K562 (cell line): Measurements from ENCODE around the gene TMC5.
A peak's percentile ranks its signal among the peaks of the same experiment; 100 is the strongest.

ENCODE experiments used
- CTCF ChIP-seq, 3 experiments: IDR thresholded peaks in 2 of 3; conservative IDR thresholded peaks in 1 of 3; 2 replicates each; pipeline ENCODE4 v1.5.1; 2011 to 2012; ENCODE audit warnings: low read length in 3 of 3, mild to moderate bottlenecking in 3 of 3, control low read depth in 2 of 3, improper control_type of control experiment in 1 of 3, inconsistent platforms in 1 of 3, low read depth in 1 of 3, mixed read lengths in 1 of 3, moderate library complexity in 1 of 3; ENCODE audit not compliant: insufficient read depth in 2 of 3
- EGR1 ChIP-seq: fragments of 450-650 bp; conservative IDR thresholded peaks from 2 replicates; pipeline ENCODE4 v1.6.1; 2017; ENCODE audit warnings: mild to moderate bottlenecking
- HMG20B ChIP-seq: fragments of 250-450 bp; sonication (Bioruptor Pico); IDR thresholded peaks from 2 replicates; pipeline ENCODE4 v1.5.0; 2021; ENCODE audit warnings: mild to moderate bottlenecking
- HNRNPK ChIP-seq: fragments of 200-400 bp; formaldehyde crosslinking; IDR thresholded peaks from one replicate; pipeline ENCODE4 v1.6.1; 2018; ENCODE audit warnings: mild to moderate bottlenecking, low read depth, low read length; ENCODE audit not compliant: poor library complexity, severe bottlenecking
- PHTF2 ChIP-seq: fragments of 250-450 bp; sonication (Bioruptor Pico); IDR thresholded peaks from 2 replicates; pipeline ENCODE4 v1.5.0; 2021; ENCODE audit warnings: mild to moderate bottlenecking
- SAFB2 ChIP-seq: fragments of 200-400 bp; formaldehyde crosslinking; IDR thresholded peaks from 2 replicates; pipeline ENCODE4 v1.6.1; 2018; ENCODE audit warnings: borderline replicate concordance, low read length, low read depth, moderate library complexity; ENCODE audit not compliant: severe bottlenecking
- SAP30 ChIP-seq: fragments of 200-600 bp; sonication (generic); IDR thresholded peaks from 2 replicates; pipeline ENCODE4 v1.6.1; 2012; ENCODE audit warnings: borderline replicate concordance, low read depth, mild to moderate bottlenecking, moderate library complexity, low read length, control low read depth, inconsistent platforms; ENCODE audit not compliant: insufficient read depth, poor library complexity, severe bottlenecking
- YY1 ChIP-seq, 3 experiments: IDR thresholded peaks; 2 replicates each; pipeline ENCODE4 v1.6.1; 2011; ENCODE audit warnings: low read length in 2 of 3, mild to moderate bottlenecking in 2 of 3, moderate library complexity in 2 of 3, borderline replicate concordance in 1 of 3, control low read depth in 1 of 3, low read depth in 1 of 3; ENCODE audit not compliant: insufficient read depth in 3 of 3, insufficient replicate concordance in 2 of 3, control insufficient read depth in 1 of 3, insufficient read length in 1 of 3; ENCODE audit errors: extremely low read depth in 1 of 3
- ZNF644 ChIP-seq: fragments of 200-800 bp; sonication (Bioruptor generic); IDR thresholded peaks from 2 replicates; pipeline ENCODE4 v1.6.1; 2016; ENCODE audit warnings: low read depth, missing genetic modification characterization, missing compliant biosample characterization
- TF ChIP-seq, protein P1 (sequence below): sonication (generic); formaldehyde crosslinking; IDR thresholded peaks from 2 replicates; pipeline ENCODE4 v1.8.1; 2022; ENCODE audit warnings: missing genetic modification reagents

DNA sequence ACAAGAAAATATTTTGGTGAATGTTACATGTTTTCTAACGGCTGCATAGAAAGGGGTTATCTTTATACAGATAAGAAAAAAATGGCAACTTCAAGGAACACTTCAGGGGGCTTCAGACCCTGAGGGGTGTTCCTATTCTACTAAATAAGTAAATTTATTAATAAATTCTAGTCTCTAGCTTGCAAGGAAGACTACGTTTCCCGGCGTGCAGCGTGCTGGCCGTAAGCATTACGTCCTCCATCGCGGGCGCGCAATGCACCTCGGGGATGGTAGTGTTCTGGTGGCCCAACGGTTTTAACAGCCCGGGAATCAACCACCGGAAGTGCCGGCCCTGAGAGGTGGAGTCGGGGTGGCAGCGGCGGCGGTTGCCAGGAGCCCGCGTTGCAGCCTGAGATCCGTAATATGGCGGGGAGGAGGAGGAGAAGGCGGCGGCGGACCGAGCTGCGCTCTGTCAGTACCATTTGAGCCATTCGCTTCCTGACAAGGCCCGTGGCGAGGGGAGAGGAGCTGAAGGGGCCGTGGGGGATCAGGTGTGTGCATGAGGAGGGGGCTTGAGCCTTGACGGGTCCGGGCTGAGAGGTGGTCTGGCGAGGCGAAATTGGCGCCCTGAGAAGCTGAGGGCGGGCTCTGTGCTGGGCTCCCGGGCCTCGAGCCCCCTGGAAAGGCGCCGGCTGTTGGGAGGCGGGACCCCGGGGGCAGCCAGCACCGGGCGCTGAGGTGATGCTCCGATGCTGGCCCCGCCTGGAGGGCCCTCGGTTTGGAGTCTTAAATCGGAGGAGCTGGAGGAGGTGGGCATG, 106.1 kb downstream of the TMC5 start, which contains the start of gene CCP110:
- TF ChIP-seq EGR1 (no peak), SAFB2 (no peak), HNRNPK (no peak), PHTF2 (CRISPR knock-in tag) (no peak), SAP30 (peak; percentile 90), ZNF644 (peak; percentile 72; the same call in 1 of the 2 replicates), HMG20B (CRISPR knock-in tag) (no peak), CTCF (IDR thresholded peaks at IDR 0.05 in 2 of 3, conservative IDR thresholded peaks at IDR 0.05 in 1 of 3; ENCODE audit: insufficient read depth in 2 of 3, low read depth in 1 of 3, low read length in 3 of 3) (no peak), YY1 (IDR thresholded peaks at IDR 0.05; ENCODE audit: borderline replicate concordance in 1 of 3, control insufficient read depth in 1 of 3, extremely low read depth in 1 of 3, insufficient read depth in 3 of 3, insufficient read length in 1 of 3, insufficient replicate concordance in 2 of 3, low read depth in 1 of 3, low read length in 2 of 3) (peak; percentile 47 to 88 (median 76))
- TF ChIP-seq, protein P1, sequence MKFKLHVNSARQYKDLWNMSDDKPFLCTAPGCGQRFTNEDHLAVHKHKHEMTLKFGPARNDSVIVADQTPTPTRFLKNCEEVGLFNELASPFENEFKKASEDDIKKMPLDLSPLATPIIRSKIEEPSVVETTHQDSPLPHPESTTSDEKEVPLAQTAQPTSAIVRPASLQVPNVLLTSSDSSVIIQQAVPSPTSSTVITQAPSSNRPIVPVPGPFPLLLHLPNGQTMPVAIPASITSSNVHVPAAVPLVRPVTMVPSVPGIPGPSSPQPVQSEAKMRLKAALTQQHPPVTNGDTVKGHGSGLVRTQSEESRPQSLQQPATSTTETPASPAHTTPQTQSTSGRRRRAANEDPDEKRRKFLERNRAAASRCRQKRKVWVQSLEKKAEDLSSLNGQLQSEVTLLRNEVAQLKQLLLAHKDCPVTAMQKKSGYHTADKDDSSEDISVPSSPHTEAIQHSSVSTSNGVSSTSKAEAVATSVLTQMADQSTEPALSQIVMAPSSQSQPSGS (CRISPR knock-in tag): no peak
